Upper lobe of left lung (tissue), 6 donors: Measurements from ENCODE around the gene TBC1D9B. TPM values are rescaled to one million over a fixed set of nuclear protein-coding genes. Genes with fewer than 3 reads are reported as not detected.
A peak's percentile ranks its signal among the peaks of the same experiment; 100 is the strongest.

Experiments
- ATAC-seq, 2 donors: fragments of 200-7000 bp; cut with Tn5 transposase; one replicate each; pipeline ENCODE4 v1.9.1; 2022; ENCODE audit warnings: mild to moderate bottlenecking in 2 of 2, moderate library complexity in 2 of 2; ENCODE audit not compliant: low FRiP score in 2 of 2
- DNase-seq, 2 donors: peaks; one replicate each; pipeline ENCODE4 v3.0.0-alpha.2; 2019 to 2020
- H3K27ac ChIP-seq, 4 donors: fragments of 200-600 bp; sonication (generic); one replicate each; pipeline ENCODE4 v1.5.1; 2016 to 2019
- H3K27me3 ChIP-seq, 4 donors: fragments of 200-600 bp; sonication (generic); one replicate each; pipeline ENCODE4 v1.5.1; 2017 to 2019
- H3K36me3 ChIP-seq, 4 donors: fragments of 200-600 bp; sonication (generic); one replicate each; pipeline ENCODE4 v1.5.1; 2016 to 2019
- H3K4me1 ChIP-seq, 4 donors: fragments of 200-600 bp; sonication (generic); one replicate each; pipeline ENCODE4 v1.5.1; 2018 to 2019
- H3K4me3 ChIP-seq, 4 donors: fragments of 200-600 bp; sonication (generic); one replicate each; pipeline ENCODE4 v1.5.1; 2017 to 2019; ENCODE audit warnings: mild to moderate bottlenecking in 2 of 4, moderate library complexity in 1 of 4
- H3K9me3 ChIP-seq, 4 donors: fragments of 200-600 bp; sonication (generic); one replicate each; pipeline ENCODE4 v1.5.1; 2018 to 2019
- CTCF ChIP-seq, 6 experiments: fragments of 450-650 bp in 4 of 6; fragments of 200-600 bp in 2 of 6; sonication (generic) in 2 of 6; IDR thresholded peaks; one replicate each; pipeline ENCODE4 v1.5.1; 2016 to 2019; ENCODE audit warnings: antibody characterized with exemption in 6 of 6
- EP300 ChIP-seq, 4 donors: sonication (generic); formaldehyde crosslinking; IDR thresholded peaks; one replicate each; pipeline ENCODE4 v1.5.1; 2017; ENCODE audit warnings: antibody characterized with exemption in 4 of 4, control low read depth in 2 of 4
- POLR2A ChIP-seq, 4 donors: fragments of 450-650 bp; IDR thresholded peaks; one replicate each; pipeline ENCODE4 v1.5.1; 2016 to 2017; ENCODE audit warnings: antibody characterized with exemption in 4 of 4, mild to moderate bottlenecking in 2 of 4
- POLR2AphosphoS5 ChIP-seq, 2 donors: sonication (generic); formaldehyde crosslinking; IDR thresholded peaks; one replicate each; pipeline ENCODE4 v1.5.1; 2017; ENCODE audit warnings: antibody characterized with exemption in 2 of 2
- WGBS, 2 donors: methylation state at CpG; one replicate each; pipeline ENCODE4 v1.1.5; 2017 to 2018; 5-methylcytosine and 5-hydroxymethylcytosine counted together
- total RNA-seq, 6 donors: library from RNA; depleted of rRNA in 4 of 6; stranded (reverse); fragments of >200 nt in 4 of 6; gene quantifications; one replicate each; pipeline versions ENCODE4 v1.1.0 to v1.2.1, GENCODE V29; 2016 to 2021
- donor health status: DM: no; HTN: no; CAD: no; lungs with moderate emphysema.
- donor health status: DM: no; HTN: yes; CAD: no; lungs with severe emphysema.

The TBC1D9B gene
- total RNA-seq, 6 donors from 2014 or later = 66.4 to 228 (median 110) TPM

- ATAC-seq = no peak
- 89 to 97% methylated on average over 18 to 19 of the region's 19 CpGs for WGBS, 2 donors
- TF ChIP-seq EP300 (IDR thresholded peaks at IDR 0.05) (no peak), CTCF (IDR thresholded peaks at IDR 0.05) (no peak), POLR2AphosphoS5 (IDR thresholded peaks at IDR 0.05) (no peak), POLR2A (IDR thresholded peaks at IDR 0.05) (no peak)
Measured at GRCh38 chr5:179918742-179919486, 11.2 kb upstream of the TBC1D9B start.

GRCh38 chr5:179916523-179916922 lies 8.8 kb upstream of the TBC1D9B start:
- peaks cover 0 to 10% (median 7%) of the 10 kb centered on the region in 4 donors for H3K4me1 ChIP-seq
- WGBS, 2 donors = 91 to 93% methylated on average over 6 of the region's 6 CpGs
- no peak overlapping the region for H3K4me3 ChIP-seq
- H3K27ac ChIP-seq = no peak overlapping the region
- H3K27me3 ChIP-seq = no peaks in the 10 kb centered on the region
- no peak for DNase-seq
- no peaks in the 10 kb centered on the region for H3K9me3 ChIP-seq
- H3K36me3 ChIP-seq = no peaks in the 10 kb centered on the region
- no peak for TF ChIP-seq CTCF (IDR thresholded peaks at IDR 0.05)
- no peak for TF ChIP-seq POLR2AphosphoS5 (IDR thresholded peaks at IDR 0.05)
- TF ChIP-seq EP300 (IDR thresholded peaks at IDR 0.05) = no peak
- TF ChIP-seq POLR2A (IDR thresholded peaks at IDR 0.05) = no peak
- ATAC-seq = no peak

More at GRCh38 chr5:179918742-179919486, 11.2 kb upstream of the TBC1D9B start:
- Histone ChIP-seq H3K27ac (no peak overlapping the region), H3K4me1 (peaks cover 0 to 6% (median 1%) of the 10 kb centered on the region in 4 donors), H3K9me3 (no peaks in the 10 kb centered on the region), H3K36me3 (no peaks in the 10 kb centered on the region), H3K4me3 (no peak overlapping the region), H3K27me3 (no peaks in the 10 kb centered on the region)
- no peak for DNase-seq

- no peak for TF ChIP-seq POLR2AphosphoS5 (IDR thresholded peaks at IDR 0.05)
- no peak for TF ChIP-seq CTCF (IDR thresholded peaks at IDR 0.05)
- no peak for TF ChIP-seq POLR2A (IDR thresholded peaks at IDR 0.05)
- no peak for TF ChIP-seq EP300 (IDR thresholded peaks at IDR 0.05)
- 88 to 91% methylated on average over 10 of the region's 10 CpGs for WGBS, 2 donors
- Histone ChIP-seq H3K36me3 (no peaks in the 10 kb centered on the region), H3K9me3 (no peaks in the 10 kb centered on the region), H3K4me1 (peaks cover 0 to 10% (median 7%) of the 10 kb centered on the region in 4 donors), H3K4me3 (no peak overlapping the region), H3K27ac (no peak overlapping the region), H3K27me3 (no peaks in the 10 kb centered on the region)
- no peak for DNase-seq
- ATAC-seq = no peak
Measured at GRCh38 chr5:179915406-179915935, 7.8 kb upstream of the TBC1D9B start.

GRCh38 chr5:179914032-179914755 lies 6.5 kb upstream of the TBC1D9B start:
- H3K4me1 ChIP-seq = peaks cover 0 to 10% (median 7%) of the 10 kb centered on the region in 4 donors
- no peaks in the 10 kb centered on the region for H3K9me3 ChIP-seq
- H3K36me3 ChIP-seq = no peaks in the 10 kb centered on the region
- H3K4me3 ChIP-seq = no peak overlapping the region
- H3K27me3 ChIP-seq = no peaks in the 10 kb centered on the region
- H3K27ac ChIP-seq = peak overlapping the region in 1 of 4 donors; percentile 29
- peak; percentile 77 to 81 for ATAC-seq
- TF ChIP-seq POLR2A (IDR thresholded peaks at IDR 0.05) (no peak), EP300 (IDR thresholded peaks at IDR 0.05) (no peak), POLR2AphosphoS5 (IDR thresholded peaks at IDR 0.05) (no peak), CTCF (IDR thresholded peaks at IDR 0.05) (no peak)
- 51 to 56% methylated on average over 7 to 8 of the region's 8 CpGs for WGBS, 2 donors
- DNase-seq = peak in 1 of 2 donors; percentile 56
